SK-N-MC (cell line): ENCODE measurements around the gene FREM3.

Source experiments
- EZH2 ChIP-seq: fragments of 200-600 bp; sonication (generic); IDR thresholded peaks from one replicate; pipeline ENCODE4 v1.6.1; 2017; ENCODE audit warnings: antibody characterized with exemption
- POLR2AphosphoS5 ChIP-seq: IDR thresholded peaks from 2 replicates; pipeline ENCODE4 v1.6.1; 2012; ENCODE audit warnings: mild to moderate bottlenecking, low read depth, low read length, borderline replicate concordance

- no peak for TF ChIP-seq POLR2AphosphoS5
- TF ChIP-seq EZH2 = no peak
Observed at GRCh38 chr4:143712155-143712550, 11.7 kb upstream of the FREM3 start.
